Thyroid gland (tissue), 4 donors: ENCODE results near the gene ZNF407.

Experiments
- POLR2A ChIP-seq, 2 donors: fragments of 450-650 bp; IDR thresholded peaks; one replicate each; pipeline ENCODE4 v1.6.1; 2017; ENCODE audit warnings: antibody characterized with exemption in 2 of 2, mild to moderate bottlenecking in 2 of 2, moderate library complexity in 1 of 2
- TF ChIP-seq, protein P1 (sequence below), 6 experiments: fragments of 200-600 bp in 3 of 6; fragments of 450-650 bp in 3 of 6; sonication (generic) in 3 of 6; IDR thresholded peaks; one replicate each; pipeline ENCODE4 v1.5.1; 2016 to 2019; ENCODE audit warnings: antibody characterized with exemption in 6 of 6, mild to moderate bottlenecking in 2 of 6, inconsistent platforms in 1 of 6, moderate library complexity in 1 of 6

DNA sequence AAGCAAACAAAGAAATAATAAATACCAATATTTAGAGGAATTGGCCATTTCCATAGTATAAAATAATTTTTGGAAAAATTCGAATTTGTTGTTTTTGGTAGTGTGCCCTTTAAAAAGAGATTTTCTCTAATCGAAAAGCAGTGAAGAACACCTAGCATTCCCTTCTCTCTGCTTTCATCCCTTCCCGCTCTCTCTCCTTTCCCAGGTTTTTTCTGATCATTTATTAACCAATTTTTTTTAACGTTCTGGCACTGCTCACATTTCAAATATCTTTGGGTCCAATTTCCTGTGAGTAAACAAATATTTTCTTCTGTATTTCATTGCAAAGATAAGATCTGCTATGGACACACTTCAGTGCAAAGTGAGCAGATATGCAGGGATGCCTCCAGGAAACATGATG is 101.2 kb downstream of the ZNF407 start:
- TF ChIP-seq, protein P1, sequence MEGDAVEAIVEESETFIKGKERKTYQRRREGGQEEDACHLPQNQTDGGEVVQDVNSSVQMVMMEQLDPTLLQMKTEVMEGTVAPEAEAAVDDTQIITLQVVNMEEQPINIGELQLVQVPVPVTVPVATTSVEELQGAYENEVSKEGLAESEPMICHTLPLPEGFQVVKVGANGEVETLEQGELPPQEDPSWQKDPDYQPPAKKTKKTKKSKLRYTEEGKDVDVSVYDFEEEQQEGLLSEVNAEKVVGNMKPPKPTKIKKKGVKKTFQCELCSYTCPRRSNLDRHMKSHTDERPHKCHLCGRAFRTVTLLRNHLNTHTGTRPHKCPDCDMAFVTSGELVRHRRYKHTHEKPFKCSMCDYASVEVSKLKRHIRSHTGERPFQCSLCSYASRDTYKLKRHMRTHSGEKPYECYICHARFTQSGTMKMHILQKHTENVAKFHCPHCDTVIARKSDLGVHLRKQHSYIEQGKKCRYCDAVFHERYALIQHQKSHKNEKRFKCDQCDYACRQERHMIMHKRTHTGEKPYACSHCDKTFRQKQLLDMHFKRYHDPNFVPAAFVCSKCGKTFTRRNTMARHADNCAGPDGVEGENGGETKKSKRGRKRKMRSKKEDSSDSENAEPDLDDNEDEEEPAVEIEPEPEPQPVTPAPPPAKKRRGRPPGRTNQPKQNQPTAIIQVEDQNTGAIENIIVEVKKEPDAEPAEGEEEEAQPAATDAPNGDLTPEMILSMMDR (IDR thresholded peaks at IDR 0.05) = no peak
- no peak for TF ChIP-seq POLR2A (IDR thresholded peaks at IDR 0.05)
